ENCODE measurements around the gene GNG14.
"Not testable (repeated sequence)": the region's sequence is repeated elsewhere in the genome, so short reads cannot be mapped to it uniquely, and the experiment has no call there.

The GNG14 gene

DNA sequence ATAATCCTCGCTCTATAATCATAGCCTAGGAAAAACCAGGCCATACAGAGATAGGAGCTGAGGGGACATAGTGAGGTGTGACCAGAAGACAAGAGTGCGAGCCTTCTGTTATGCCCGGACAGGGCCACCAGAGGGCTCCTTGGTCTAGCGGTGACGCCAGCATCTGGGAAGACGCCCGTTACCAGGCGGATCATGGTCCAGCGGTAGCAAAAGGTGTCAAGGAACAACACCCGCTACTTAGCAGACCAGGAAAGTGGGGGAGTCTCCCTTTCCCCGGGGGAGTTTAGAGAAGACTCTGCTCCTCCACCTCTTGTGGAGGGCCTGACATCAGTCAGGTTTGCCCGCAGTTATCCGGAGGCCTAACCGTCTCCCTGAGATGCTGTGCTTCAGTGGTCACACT lies 24.3 kb downstream of the GNG14 start:
- H4K20me1 ChIP-seq (ENCODE audit: insufficient read depth); H3K4me3 ChIP-seq (IDR thresholded peaks at IDR 0.05; ENCODE audit: insufficient read depth, low read depth, low read length); H3K79me2 ChIP-seq (ENCODE audit: insufficient read depth, low read depth); H3K9ac ChIP-seq; H3K27ac ChIP-seq; H2AFZ ChIP-seq (ENCODE audit: low read depth); H3K4me1 ChIP-seq (ENCODE audit: low read depth, poor library complexity, severe bottlenecking); H3K27me3 ChIP-seq (ENCODE audit: insufficient read depth, low read depth); H3K4me2 ChIP-seq: not testable (repeated sequence)
- H3K36me3 ChIP-seq (ENCODE audit: insufficient read depth): peaks cover 10% of the 10 kb centered on the region; the same call in 1 of the 2 replicates
- 0 out of 2 replicates have a peak, but pooled peaks have one; percentile 24 for TF ChIP-seq CTCF (conservative IDR thresholded peaks at IDR 0.05; ENCODE audit: low read depth, low read length)

GRCh38 chr19:12713304-12713703 lies 25.5 kb downstream of the GNG14 start:
- H3K4me2 ChIP-seq; H3K27ac ChIP-seq; H2AFZ ChIP-seq (ENCODE audit: low read depth); H4K20me1 ChIP-seq (ENCODE audit: insufficient read depth); H3K27me3 ChIP-seq (ENCODE audit: insufficient read depth, low read depth); H3K4me3 ChIP-seq (IDR thresholded peaks at IDR 0.05; ENCODE audit: insufficient read depth, low read depth, low read length); H3K9ac ChIP-seq: not testable (repeated sequence)
- Histone ChIP-seq H3K36me3 (ENCODE audit: insufficient read depth) (peaks cover 12% of the 10 kb centered on the region; the same call in 1 of the 2 replicates), H3K79me2 (ENCODE audit: insufficient read depth, low read depth) (peaks cover 11% of the 10 kb centered on the region; the same call in 1 of the 2 replicates), H3K4me1 (ENCODE audit: low read depth, poor library complexity, severe bottlenecking) (peaks cover 15% of the 10 kb centered on the region)

DNA sequence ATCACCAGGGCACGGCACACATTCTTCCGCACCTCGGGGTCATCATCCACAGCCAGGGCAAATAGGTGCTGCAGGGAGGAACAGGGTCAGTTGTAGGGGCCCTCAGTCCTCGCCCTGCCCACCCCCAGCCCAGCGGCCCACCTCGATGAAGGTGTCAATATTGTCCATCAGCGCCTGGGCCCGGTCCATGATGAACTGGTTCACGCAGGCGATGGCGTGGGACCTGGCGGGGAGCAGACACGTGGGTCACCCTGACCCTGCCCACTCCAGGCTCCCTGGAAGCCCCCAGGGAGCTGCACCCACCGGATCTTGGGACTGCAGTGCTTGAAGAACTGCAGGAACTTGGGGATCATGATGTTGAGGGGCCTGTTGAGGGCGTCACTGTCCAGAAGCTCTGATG lies 27.3 kb downstream of the GNG14 start:
- H3K36me3 ChIP-seq (ENCODE audit: insufficient read depth): peaks cover 17% of the 10 kb centered on the region; the same call in 1 of the 2 replicates
- H3K27ac ChIP-seq: no peak overlapping the region
- no peak for TF ChIP-seq CTCF (conservative IDR thresholded peaks at IDR 0.05; ENCODE audit: low read depth, low read length)
- H3K79me2 ChIP-seq (ENCODE audit: insufficient read depth, low read depth): peaks cover 29% of the 10 kb centered on the region
- no peak overlapping the region for H3K4me3 ChIP-seq (IDR thresholded peaks at IDR 0.05; ENCODE audit: insufficient read depth, low read depth, low read length)
- H3K4me1 ChIP-seq (ENCODE audit: low read depth, poor library complexity, severe bottlenecking): peaks cover 29% of the 10 kb centered on the region
- H3K4me2 ChIP-seq: no peak overlapping the region
- H3K9ac ChIP-seq: no peak overlapping the region
- H4K20me1 ChIP-seq (ENCODE audit: insufficient read depth): no peaks in the 10 kb centered on the region
- no peak overlapping the region for H2AFZ ChIP-seq (ENCODE audit: low read depth)
- H3K27me3 ChIP-seq (ENCODE audit: insufficient read depth, low read depth): no peaks in the 10 kb centered on the region

DNA sequence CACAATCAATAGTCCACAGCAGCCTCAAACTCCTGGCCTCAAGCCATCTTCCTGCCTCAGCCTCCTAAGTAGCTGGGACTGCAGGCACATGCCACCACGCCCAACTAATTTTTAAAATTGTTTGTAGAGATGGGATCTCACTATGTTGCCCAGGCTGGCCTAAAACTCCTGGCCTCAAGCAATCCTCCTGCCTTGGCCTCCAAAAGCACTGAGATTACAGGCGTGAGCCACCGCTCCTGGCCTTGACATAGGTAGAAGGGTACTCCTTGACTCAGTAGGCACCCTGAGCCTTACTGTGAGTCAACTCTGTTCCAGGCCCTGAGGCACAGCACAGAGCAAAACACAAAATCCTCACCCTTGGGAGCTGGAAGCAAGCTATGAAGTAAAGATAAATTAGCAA lies 28.1 kb downstream of the GNG14 start:
- Histone ChIP-seq H3K9ac (no peak overlapping the region), H3K36me3 (ENCODE audit: insufficient read depth) (peaks cover 13% of the 10 kb centered on the region; the same call in 1 of the 2 replicates), H3K4me3 (IDR thresholded peaks at IDR 0.05; ENCODE audit: insufficient read depth, low read depth, low read length) (no peak overlapping the region), H2AFZ (ENCODE audit: low read depth) (no peak overlapping the region), H3K27me3 (ENCODE audit: insufficient read depth, low read depth) (no peaks in the 10 kb centered on the region), H3K4me2 (no peak overlapping the region), H3K79me2 (ENCODE audit: insufficient read depth, low read depth) (peaks cover 37% of the 10 kb centered on the region), H3K27ac (no peak overlapping the region), H4K20me1 (ENCODE audit: insufficient read depth) (no peaks in the 10 kb centered on the region), H3K4me1 (ENCODE audit: low read depth, poor library complexity, severe bottlenecking) (peaks cover 33% of the 10 kb centered on the region)
- TF ChIP-seq CTCF (conservative IDR thresholded peaks at IDR 0.05; ENCODE audit: low read depth, low read length): no peak

GRCh38 chr19:12720296-12720695 lies 32.5 kb downstream of the GNG14 start:
- H3K4me3 ChIP-seq (IDR thresholded peaks at IDR 0.05; ENCODE audit: insufficient read depth, low read depth, low read length): no peak overlapping the region
- H4K20me1 ChIP-seq (ENCODE audit: insufficient read depth): no peaks in the 10 kb centered on the region
- H3K36me3 ChIP-seq (ENCODE audit: insufficient read depth): peaks cover 6% of the 10 kb centered on the region; the same call in 1 of the 2 replicates
- TF ChIP-seq CTCF (conservative IDR thresholded peaks at IDR 0.05; ENCODE audit: low read depth, low read length): no peak
- no peak overlapping the region; the same call in 1 of the 2 replicates for H3K4me2 ChIP-seq
- peaks cover 64% of the 10 kb centered on the region for H3K79me2 ChIP-seq (ENCODE audit: insufficient read depth, low read depth)
- H3K9ac ChIP-seq: no peak overlapping the region
- no peaks in the 10 kb centered on the region for H3K27me3 ChIP-seq (ENCODE audit: insufficient read depth, low read depth)
- H2AFZ ChIP-seq (ENCODE audit: low read depth): no peak overlapping the region
- peaks cover 42% of the 10 kb centered on the region for H3K4me1 ChIP-seq (ENCODE audit: low read depth, poor library complexity, severe bottlenecking)
- no peak overlapping the region for H3K27ac ChIP-seq
